Umbilical cord (tissue), 2 donors: ENCODE results near the gene RPS6KA2. TPM values are rescaled to one million over a fixed set of nuclear protein-coding genes. Genes with fewer than 3 reads are reported as not detected.
"Not testable (repeated sequence)": the region's sequence is repeated elsewhere in the genome, so short reads cannot be mapped to it uniquely, and the experiment has no call there.

Experiments
- DNase-seq: peaks from one replicate; pipeline ENCODE4 v3.0.0-alpha.2; 2015; ENCODE audit warnings: low spot score
- total RNA-seq: library from RNA; depleted of rRNA; stranded (reverse); fragments of >200 nt; gene quantifications from one replicate; pipeline ENCODE4 v1.2.3, GENCODE V29; 2014; ENCODE audit warnings: low replicate concordance; ENCODE audit not compliant: insufficient read depth

RPS6KA2 gene
- total RNA-seq, 1 donor from 2014 or later, result 10.1 TPM

DNA sequence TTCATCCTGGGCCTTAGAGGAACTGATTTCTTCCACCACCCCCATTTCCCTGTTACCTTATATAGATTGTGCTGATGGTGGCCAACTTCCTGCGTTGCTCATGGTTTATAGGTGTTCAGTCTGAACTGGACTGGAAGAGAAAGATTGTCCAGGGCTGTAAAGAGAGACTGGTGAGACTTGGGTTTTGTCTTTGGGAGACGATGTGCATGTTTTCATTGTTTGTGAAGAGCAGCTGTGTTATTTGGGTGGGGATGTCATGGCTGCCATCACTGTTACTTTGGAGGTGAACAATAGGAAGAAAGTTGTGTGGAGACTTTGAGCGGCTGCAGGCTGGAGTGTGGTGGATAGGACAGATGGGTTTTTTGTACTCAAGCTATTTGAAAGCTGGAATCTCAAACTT, 228.7 kb downstream of the RPS6KA2 start:
- no peak for DNase-seq

DNA sequence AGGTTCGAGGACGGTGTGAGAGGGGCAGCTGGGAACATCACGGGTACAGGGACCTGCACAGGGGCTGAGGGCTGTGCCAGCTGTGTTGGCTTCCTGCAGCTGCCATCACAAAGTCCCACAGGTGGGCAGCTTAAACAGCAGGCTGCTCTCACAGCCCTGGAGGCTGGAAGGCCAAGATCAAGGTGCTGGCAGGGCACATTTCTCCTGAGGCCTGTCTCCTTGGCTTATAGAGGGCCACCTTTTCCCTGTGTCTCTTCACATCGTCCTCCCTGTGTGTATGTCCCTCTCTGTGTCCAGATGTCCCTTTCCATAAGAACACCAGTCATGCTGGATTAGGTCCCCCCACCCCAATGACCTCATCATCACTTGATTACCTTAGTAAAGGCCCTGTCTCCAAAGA, 229.2 kb downstream of the RPS6KA2 start:
- DNase-seq, result no peak

DNA sequence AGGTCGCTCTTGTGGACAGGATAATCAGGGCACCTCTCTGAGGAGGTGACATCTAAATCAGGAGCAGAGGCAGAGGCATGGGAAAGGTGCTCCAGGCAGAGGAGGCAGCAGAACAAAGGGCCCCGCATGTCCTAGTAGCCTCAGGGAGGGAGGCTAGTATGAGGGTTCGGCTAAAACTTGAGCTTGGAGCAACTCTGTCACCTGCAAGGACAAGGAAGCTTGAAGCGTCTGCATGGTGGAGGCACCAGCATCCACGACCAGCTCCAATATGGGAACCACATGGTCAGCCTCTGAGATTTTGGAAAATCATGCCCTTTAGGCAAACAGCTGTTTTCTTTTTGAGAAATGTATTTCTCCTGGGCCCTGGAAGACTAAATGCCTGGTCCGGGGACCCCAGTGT, 231.3 kb downstream of the RPS6KA2 start:
- no peak for DNase-seq

DNA sequence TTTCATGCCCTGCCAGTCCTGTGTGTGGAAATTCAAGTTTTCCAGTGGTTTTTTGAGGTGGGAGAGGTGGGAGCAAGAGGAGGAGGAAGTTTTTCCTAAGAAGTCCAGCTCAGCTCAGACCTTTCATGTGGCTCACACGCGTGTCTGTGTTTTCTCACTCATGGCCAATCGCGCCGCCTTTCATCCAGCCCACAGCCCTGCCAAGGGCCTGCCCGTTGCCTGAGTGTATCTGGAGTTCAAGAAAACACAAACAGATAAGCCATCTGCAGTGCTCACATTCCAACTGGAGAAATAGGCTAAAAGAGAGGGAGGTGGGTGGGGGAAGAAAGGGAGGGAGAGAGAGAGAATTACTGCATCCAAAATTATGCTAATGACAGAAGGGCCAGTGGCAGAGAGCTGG, 231.7 kb downstream of the RPS6KA2 start:
- peak; percentile 62 for DNase-seq

DNA sequence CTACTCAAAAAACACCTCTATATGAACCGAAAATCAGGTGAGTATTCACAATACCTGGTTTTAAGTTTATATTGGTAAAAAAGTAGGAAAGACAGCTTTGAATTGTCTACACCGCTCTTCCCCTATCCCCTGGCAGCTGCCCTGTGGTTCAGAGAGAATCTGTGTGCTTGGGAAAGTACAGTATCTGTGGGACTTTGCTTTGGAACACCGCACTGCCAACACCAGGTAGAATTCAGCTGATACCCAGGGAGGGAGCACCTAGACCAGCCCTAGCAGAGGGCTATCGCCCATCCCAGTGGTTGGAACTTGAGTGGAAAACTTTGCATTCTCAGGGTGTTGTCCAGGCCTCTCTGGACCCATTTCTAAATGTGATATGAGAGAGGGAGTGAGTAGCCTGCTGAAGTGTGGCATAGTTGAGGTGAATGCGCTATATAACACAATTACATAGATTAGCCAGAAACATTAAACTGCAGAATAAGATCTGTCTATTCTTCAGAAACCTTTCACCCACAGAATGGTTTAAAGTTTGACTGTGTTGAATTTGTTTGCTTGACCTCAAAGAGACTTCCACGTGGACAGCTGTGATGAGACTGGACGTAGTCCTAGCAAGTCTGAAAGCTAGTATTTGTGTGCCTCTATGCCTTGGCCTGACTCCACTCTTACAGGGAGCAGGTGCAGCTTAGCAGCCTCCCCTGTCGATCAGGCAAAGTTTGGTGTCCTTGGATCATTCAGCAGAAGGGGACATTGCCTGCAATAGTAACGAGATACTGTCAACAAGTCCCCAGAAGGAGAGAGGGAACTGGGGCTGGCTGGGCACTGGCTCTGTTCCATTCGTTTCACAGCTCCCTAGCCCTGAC, 232.8 kb downstream of the RPS6KA2 start:
- no peak for DNase-seq

DNA sequence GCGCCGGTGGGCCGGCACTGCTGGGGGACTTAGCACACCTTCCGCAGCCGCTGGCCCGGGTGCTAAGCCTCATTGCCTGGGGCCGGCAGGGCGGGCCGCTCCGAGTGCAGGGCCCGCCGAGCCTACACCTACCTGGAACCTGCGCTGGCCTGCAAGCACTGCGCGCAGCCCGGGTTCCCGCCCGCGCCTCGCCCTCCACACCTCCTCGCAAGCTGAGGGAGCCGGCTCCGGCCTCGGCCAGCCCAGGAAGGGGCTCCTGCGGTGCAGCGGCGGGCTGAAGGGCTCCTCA, 233.6 kb downstream of the RPS6KA2 start:
- DNase-seq, result no peak

DNA sequence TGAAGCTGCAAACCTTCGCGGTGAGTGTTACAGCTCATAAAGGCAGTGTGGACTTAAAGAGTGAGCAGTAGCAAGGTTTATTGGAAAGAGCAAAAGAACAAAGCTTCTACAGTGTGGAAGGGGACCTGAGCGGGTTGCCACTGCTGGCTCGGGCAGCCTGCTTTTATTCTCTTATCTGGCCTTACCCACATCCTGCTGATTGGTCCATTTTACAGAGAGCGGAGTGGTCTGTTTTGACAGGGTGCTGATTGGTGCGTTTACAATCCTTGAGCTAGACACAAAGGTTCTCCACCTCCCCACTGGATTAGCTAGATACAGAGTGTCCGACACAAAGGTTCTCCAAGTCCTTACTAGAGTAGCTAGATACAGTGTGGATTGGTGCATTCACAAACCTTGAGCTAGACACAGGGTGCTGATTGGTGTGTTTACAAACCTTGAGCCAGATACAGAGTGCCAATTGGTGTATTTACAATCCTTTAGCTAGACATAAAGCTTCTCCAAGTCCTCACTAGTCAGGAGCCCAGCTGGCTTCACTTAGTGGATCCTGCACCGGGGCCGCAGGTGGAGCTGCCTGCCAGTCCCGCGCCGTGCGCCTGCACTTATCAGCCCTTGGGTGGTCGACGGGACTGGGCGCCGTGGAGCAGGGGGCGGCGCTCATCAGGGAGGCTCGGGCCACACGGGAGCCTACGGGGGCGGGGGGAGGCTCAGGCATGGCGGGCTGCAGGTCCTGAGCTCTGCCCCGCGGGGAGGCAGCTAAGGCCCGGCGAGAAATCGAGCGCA, 234.1 kb downstream of the RPS6KA2 start:
- not testable (repeated sequence) for DNase-seq

DNA sequence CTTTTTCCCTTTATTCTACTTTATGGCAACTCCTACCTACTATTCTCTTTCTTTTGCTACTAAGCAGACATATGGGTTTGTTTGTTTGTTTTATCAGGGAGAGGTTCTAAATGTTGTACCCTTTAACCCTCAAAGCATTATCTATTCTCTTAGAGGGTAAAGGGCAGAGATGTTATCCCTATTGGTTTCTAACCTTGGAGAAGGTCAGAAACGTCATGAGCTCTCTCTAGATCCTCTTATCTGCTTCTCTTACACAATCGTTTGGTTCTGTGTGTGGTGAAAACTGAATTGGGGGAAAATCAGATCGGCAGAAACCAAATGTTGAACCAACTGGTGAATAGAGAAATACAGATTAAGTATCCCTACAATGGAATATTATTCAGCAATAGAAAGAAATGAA, 237.9 kb downstream of the RPS6KA2 start:
- no peak for DNase-seq

DNA sequence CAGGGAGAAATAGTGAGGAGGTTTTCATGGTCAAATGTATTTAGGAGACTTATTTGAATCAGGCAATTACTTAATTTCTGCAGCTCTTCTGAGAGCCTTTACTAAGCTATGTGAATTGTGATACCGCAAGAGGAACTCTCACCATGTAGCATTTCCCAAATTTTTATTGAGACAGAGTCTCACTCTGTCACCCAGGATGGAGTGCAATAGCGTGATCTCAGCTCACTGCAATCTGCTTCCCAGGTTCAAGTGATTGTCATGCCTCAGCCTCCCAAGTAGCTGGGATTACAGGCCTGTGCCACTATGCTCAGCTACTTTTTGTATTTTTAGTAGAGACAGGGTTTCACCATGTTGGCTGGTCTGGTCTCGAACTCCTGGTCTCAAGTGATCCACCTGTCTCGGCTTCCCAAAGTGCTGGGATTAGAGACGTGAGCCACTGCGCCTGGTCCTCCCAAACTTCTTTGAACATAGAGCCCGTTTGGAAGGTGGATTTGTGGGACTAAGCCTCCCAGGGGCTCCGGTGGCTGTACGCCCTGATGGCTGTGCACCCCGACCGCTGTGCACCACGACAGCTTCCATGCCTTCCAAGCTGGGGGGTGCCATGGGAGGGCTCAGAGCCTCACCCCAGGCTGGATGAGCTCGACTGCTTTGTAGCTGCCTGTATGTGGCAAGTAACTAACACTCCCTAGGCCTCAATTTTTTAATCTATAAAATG, 238.6 kb downstream of the RPS6KA2 start:
- DNase-seq, result no peak

DNA sequence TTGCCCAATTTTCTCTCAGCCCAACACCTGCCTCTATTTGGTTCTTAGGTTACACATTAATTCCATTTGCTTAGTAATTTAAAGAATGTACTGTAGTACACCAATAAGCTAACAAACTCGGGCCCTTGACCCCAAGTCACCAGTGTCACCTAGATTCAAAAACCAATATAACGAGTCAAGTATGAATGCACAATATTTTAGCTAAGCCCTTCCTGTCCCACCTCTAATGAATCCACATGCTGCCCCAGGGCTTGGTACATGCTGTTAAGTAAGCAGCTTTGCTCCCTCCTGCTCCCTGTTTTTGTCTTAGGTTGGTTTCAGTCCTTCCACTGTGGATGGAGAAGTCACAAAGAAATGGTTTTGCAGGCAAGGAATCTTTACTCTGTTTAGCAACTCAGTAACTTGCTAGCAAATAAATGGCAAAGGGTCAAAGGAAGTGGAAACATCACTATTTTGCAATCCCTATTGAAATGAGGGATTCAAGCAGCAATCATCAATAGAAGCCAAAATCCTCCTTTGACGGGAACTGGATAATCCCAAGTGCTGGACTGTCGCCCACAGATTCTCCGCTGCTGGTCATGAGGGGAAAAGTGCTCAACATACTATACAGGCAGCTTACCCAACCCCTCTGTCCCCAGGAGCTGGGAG, 239.3 kb downstream of the RPS6KA2 start:
- no peak for DNase-seq

DNA sequence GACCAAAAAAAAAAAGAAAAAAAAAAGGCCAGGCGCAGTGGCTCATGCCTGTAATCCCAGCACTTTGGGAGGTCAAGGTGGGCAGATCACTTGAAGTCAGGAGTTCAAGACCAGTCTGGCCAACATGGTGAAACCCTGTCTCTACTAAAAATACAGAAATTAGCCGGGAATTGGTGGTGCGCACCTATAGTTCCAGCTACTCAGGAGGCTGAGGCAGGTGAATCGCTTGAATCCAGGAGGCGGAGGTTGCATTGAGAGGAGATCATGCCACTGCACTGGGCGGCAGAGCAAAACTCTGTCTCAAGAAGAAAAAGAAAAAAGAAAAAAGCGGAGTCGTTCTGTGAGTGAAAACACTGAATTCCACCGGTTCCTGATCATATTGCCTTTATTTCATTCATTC, 240.0 kb downstream of the RPS6KA2 start:
- not testable (repeated sequence) for DNase-seq

DNA sequence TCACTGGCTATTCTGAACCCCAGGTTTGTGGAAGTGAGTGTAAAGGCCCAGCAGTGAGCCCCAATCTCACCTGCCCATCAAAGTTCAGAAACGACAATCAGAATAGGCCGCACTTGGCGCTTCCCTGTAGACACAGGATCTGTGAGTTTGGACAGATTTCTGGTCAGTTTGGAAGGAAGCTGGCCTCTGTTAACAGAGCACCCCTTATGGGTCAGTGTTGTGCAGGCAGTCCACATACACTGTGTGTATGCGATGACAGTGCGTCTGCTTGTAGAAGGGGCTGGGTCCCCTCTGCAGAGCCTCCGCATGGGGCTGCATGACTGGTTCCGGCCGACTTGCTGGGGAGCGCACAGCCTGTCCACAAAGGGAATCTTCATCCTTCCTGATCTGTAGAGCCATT, 240.9 kb downstream of the RPS6KA2 start:
- DNase-seq, result no peak

DNA sequence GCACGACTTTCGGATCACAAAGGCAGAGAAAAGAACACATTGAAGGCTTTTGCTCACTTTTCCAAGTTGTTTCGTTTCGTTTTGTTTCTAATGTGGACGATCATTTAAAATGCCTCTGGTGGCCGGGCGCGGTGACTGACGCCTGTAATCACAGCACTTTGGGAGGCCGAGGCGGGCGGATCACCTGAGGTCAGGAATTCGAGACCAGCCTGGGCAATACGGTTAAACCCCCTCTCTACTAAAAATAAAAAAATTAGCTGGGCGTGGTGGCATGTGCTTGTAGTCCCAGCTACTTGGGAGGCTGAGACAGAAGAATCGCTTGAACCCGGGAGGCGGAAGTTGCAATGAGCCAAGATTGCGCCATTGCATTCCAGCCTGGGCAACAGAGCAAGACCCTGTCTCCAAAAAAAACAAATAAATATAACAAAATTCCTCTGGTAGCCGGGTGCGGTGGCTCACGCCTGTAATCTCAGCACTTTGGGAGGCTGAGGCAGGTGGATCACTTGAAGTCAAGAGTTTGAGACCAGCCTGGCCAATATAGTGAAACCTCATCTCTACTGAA, 243.2 kb downstream of the RPS6KA2 start:
- DNase-seq, result not testable (repeated sequence)

DNA sequence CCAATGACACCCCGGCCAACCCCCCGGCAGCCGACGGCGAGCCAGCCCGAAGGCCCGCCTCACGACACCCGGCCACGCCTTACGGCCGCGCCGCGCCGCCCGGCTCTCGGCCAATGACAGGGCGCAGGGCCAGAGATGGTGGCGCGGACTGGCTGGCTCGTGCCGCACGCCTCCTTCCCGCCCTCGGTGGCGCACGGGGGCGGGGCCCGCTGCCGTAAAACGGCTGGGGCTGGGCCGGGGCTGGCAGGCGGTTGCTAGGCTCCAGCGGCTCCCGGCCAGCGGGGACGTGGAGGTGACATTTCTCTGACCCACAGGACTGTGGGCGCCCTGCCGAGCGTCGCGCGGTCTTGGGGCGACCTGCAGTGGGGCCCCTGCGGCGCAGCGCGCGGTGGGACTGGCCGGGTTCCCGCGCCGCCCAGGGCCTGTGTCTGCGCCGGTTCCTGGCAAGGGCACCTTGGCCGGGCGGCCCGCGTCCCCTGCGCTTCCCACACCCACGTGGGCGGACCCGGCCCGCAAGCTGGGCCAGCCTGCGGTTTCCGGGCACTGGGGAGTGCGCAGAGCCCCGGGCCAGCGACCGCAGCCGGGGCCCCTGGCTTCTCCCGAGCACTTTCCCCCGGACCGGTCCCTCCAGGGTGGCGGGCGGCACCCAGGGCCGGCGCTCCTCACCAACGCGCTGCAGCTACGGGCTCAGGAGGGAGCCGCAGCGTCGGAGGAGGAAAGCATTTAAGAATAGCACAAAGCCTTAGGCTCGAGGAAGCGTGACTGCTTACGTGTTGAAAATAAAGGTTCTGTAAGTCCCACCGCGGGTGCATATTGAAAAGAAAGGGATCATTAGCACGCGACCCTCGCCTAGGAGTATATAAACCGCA, 243.9 kb downstream of the RPS6KA2 start, which contains the start of gene MPC1:
Gene MPC1, minus strand, starts transcription at position 8 of the 869 bp plus-strand sequence. CDS start 64 bp downstream, outside the sequence.
- peak; percentile 98 for DNase-seq

DNA sequence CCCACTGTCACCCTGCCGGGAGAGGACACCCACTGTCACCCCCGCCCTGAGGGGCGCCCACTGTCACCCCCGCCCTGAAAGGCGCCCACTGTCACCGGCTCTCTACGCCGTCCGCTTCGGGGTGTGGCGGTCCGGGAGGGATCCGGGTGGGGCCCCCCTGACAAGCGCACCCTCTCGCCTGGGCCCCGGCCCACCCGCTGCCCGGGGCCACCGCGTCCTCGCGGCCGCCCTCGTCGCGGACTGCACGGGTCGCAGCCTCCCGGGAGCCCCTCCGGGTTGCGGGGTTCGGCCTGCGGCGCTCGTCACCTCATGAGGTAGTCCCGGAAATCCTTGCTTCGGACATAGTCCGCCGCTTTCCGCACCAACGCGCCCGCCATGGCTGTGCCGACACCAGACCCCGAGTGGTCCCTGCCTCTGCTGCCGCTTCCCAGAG, 244.5 kb downstream of the RPS6KA2 start:
- no peak for DNase-seq

DNA sequence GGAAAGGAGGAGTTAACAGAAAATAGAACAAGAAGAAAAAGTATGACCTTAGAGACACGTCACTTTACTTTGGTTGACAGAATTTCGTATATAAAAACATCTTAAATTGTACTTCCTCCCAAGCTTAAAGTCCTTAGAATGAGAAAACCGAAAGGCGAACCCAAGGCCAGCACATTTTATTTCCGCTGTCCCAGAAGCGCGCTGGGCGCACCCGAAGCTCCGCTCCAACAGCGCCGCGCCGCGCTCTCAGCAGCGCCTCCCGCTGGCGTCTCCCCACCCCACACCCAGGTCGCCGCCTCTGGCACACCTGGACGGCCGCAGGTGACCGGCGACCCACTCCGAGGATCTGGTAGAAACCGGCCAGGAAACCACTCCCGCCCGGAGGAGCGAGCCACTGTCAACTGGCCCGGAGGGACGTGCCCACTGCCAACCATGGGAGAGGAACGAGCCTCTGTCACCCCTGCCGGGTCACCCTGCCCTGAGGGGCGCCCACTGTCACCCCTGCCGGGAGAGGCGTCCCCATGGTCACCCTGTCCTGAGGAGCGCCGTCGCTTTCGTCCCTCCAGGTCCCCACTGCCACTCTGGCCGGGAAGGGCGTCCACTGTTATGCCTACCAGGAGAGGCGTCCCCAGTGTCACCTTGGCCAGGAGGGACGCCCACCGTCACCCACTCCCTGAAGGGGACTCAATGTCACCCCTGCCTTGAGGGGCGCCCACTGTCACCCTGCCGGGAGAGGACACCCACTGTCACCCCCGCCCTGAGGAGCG, 245.1 kb downstream of the RPS6KA2 start:
- DNase-seq, result peak; percentile 38

DNA sequence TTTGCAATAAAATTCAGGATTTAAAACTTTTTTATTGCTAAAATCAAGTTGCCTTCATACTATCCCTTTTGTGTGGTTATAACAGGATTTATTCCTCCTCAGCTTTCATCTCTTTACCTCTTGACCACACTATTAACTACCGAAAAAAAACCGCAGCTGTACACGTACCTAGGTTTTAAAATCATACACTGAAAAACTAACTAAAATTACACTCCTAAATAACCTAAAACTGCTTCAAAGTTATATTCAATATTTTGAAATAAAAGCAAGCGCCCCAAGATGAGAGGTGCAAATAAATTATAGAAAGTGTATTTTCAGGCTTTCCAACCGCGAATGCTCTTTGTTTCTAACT, 245.7 kb downstream of the RPS6KA2 start:
- DNase-seq, result no peak

DNA sequence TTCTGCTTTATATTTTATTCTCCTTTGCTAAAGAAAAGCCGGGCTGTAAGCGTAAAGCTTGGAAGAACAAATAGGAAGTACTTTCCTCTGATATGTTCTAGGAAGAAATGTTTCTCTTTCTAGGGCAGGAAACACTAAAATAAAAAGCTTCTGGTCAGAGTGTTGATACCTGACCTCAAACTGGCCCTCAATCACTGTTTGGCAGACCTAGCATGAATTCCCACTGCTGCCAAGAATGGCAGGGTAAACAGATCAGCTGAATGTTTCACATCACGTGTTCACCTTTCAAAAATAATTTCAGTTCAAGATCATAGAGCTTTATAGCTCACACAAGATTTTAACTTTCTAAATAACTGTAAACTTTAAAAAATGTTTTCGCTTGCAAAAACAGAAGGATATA, 247.3 kb downstream of the RPS6KA2 start:
- no peak for DNase-seq

DNA sequence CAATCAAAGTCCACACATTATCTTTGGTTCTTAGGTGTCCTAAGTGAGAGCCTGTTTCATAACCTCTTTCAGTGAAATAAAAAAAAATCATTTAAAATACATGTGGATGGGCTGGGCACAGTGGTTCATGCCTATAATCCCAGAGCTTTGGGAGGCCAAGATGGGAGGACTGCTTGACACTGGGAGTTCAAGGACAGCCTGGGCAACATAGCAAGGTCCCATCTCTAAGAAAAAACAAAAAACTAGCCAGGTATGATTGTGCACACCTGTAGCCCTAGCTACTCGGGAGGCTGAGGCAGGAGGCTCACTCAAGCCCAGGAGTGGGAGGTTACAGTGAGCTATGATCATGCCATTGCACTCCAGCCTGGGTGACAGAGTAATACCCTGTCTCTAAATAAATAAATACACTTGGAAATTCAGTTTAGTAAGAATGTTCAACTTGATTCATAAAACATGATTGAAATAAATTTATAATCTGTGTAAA, 247.9 kb downstream of the RPS6KA2 start:
- DNase-seq, result no peak

DNA sequence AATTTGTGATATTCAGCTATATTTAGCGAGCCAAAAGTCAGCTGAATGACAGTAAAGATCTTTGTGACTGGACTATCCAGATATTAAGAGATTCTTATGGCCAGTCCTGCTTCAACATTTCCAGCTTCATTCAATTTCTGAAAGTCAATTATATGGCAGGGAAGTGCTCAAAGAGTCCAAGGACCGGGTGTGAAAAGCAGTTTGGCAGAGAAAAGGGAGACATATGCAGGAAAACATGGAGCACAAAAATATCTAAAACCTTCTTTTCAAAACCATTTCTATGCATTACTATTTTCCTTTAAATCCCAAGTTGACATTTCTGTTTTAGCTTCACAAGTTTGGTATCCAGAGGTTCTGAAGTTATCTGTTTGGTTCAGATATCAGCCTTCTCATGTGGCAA, 249.3 kb downstream of the RPS6KA2 start:
- no peak for DNase-seq
